Neuronal stem cell (in vitro differentiated cells): Measurements from ENCODE around the gene PRDX1.

Experiments
- DNase-seq: peaks from one replicate; pipeline ENCODE4 v3.0.0-alpha.2; 2013; ENCODE audit warnings: low spot score
- H2AFZ ChIP-seq: one replicate; pipeline ENCODE4 v1.6.1; 2013; ENCODE audit warnings: mild to moderate bottlenecking, low read length, inconsistent platforms
- H2AK5ac ChIP-seq: 2 replicates; pipeline ENCODE4 v1.6.1; 2013; ENCODE audit warnings: low read depth, mild to moderate bottlenecking, inconsistent platforms, low read length, moderate library complexity, mixed read lengths
- H2BK120ac ChIP-seq: 2 replicates; pipeline ENCODE4 v1.6.1; 2013; ENCODE audit warnings: low read depth, mild to moderate bottlenecking, inconsistent platforms, low read length, moderate library complexity, mixed read lengths
- H2BK12ac ChIP-seq: one replicate; pipeline ENCODE4 v1.6.1; 2013; ENCODE audit warnings: low read length, inconsistent platforms
- H2BK15ac ChIP-seq: 2 replicates; pipeline ENCODE4 v1.6.1; 2013; ENCODE audit warnings: mild to moderate bottlenecking, low read length, inconsistent platforms, mixed read lengths
- H2BK5ac ChIP-seq: one replicate; pipeline ENCODE4 v1.6.1; 2013; ENCODE audit warnings: inconsistent platforms, mild to moderate bottlenecking, low read length, moderate library complexity
- H3K14ac ChIP-seq: one replicate; pipeline ENCODE4 v1.6.1; 2013; ENCODE audit warnings: low read length, inconsistent platforms
- H3K18ac ChIP-seq: 2 replicates; pipeline ENCODE4 v1.6.1; 2013; ENCODE audit warnings: low read length, inconsistent platforms
- H3K23ac ChIP-seq: 2 replicates; pipeline ENCODE4 v1.6.1; 2013; ENCODE audit warnings: low read depth, mild to moderate bottlenecking, mixed read lengths, low read length, inconsistent platforms; ENCODE audit not compliant: poor library complexity
- H3K27ac ChIP-seq: replicated peaks from 3 replicates; pipeline ENCODE4 v1.5.1; 2013; ENCODE audit warnings: low read length, inconsistent platforms
- H3K27me3 ChIP-seq, 3 experiments: 2 replicates each; pipeline ENCODE4 v1.6.1; 2013; ENCODE audit warnings: low read length in 3 of 3, mild to moderate bottlenecking in 2 of 3, inconsistent platforms in 1 of 3, low read depth in 1 of 3, mixed read lengths in 1 of 3, moderate library complexity in 1 of 3; ENCODE audit not compliant: control insufficient read depth in 3 of 3, insufficient read depth in 3 of 3
- H3K36me3 ChIP-seq, 2 donors: replicated peaks in 1 of 2; 2 replicates each; pipeline ENCODE4 v1.6.1; 2013; ENCODE audit warnings: low read length in 2 of 2; ENCODE audit not compliant: control insufficient read depth in 2 of 2, insufficient read depth in 2 of 2
- H3K4ac ChIP-seq: 2 replicates; pipeline ENCODE4 v1.6.1; 2013; ENCODE audit warnings: inconsistent platforms, mild to moderate bottlenecking, low read length, moderate library complexity
- H3K4me1 ChIP-seq, 2 donors: 1 replicate in 1 of 2; 2 replicates in 1 of 2; pipeline ENCODE4 v1.6.1; 2013; ENCODE audit warnings: low read length in 2 of 2, low read depth in 1 of 2; ENCODE audit not compliant: control insufficient read depth in 2 of 2, insufficient read depth in 1 of 2
- H3K4me2 ChIP-seq: one replicate; pipeline ENCODE4 v1.6.1; 2013; ENCODE audit warnings: mild to moderate bottlenecking, low read length, inconsistent platforms; ENCODE audit not compliant: insufficient read depth, poor library complexity, severe bottlenecking
- H3K4me3 ChIP-seq, 2 donors: 2 replicates each; pipeline ENCODE4 v1.5.1; 2013; ENCODE audit warnings: low read length in 2 of 2, mild to moderate bottlenecking in 2 of 2, inconsistent platforms in 1 of 2, moderate library complexity in 1 of 2
- H3K79me1 ChIP-seq: one replicate; pipeline ENCODE4 v1.6.1; 2013; ENCODE audit warnings: low read depth, mild to moderate bottlenecking, inconsistent platforms, low read length, moderate library complexity
- H3K9ac ChIP-seq: one replicate; pipeline ENCODE4 v1.6.1; 2013; ENCODE audit warnings: mild to moderate bottlenecking, low read depth, low read length, inconsistent platforms; ENCODE audit not compliant: poor library complexity
- H3K9me3 ChIP-seq, 2 donors: replicated peaks in 1 of 2; 2 replicates each; pipeline versions ENCODE3 to v1.6.1; 2013; ENCODE audit warnings: low read length in 2 of 2, mild to moderate bottlenecking in 2 of 2, inconsistent platforms in 1 of 2, low read depth in 1 of 2, mixed read lengths in 1 of 2, moderate library complexity in 1 of 2; ENCODE audit not compliant: control insufficient read depth in 2 of 2, insufficient read depth in 1 of 2
- H4K8ac ChIP-seq: one replicate; pipeline ENCODE4 v1.6.1; 2013; ENCODE audit warnings: low read depth, mild to moderate bottlenecking, inconsistent platforms, low read length, moderate library complexity
- H4K91ac ChIP-seq: one replicate; pipeline ENCODE4 v1.6.1; 2013; ENCODE audit warnings: low read length, low read depth, mild to moderate bottlenecking, inconsistent platforms; ENCODE audit not compliant: poor library complexity
- WGBS, 2 donors: extraction: QIAGEN DNeasy Blood & Tissue Kit; methylation state at CpG; one replicate each; pipeline ENCODE4 v1.1.7; 2013; ENCODE audit warnings: missing lambda C conversion rate in 2 of 2, mixed read lengths in 1 of 2; ENCODE audit not compliant: insufficient read length in 2 of 2, insufficient replicate concordance in 1 of 2; ENCODE audit errors: extremely low coverage in 2 of 2; 5-methylcytosine and 5-hydroxymethylcytosine counted together

Gene PRDX1

GRCh38 chr1:45488666-45489377 is 32.9 kb downstream of the PRDX1 start:
- no peak overlapping the region for H2AFZ ChIP-seq

GRCh38 chr1:45485949-45486348 is 35.7 kb downstream of the PRDX1 start:
- Histone ChIP-seq H2AFZ (no peak overlapping the region), H3K27me3 (peaks cover 0 to 39% (median 11%) of the 10 kb centered on the region in 3 experiments), H2BK5ac (no peak overlapping the region), H3K9me3 (no peaks in the 10 kb centered on the region), H3K4me3 (no peak overlapping the region), H2BK12ac (no peak overlapping the region), H3K4me2 (no peak overlapping the region), H3K36me3 (no peaks in the 10 kb centered on the region), H3K14ac (no peak overlapping the region), H3K27ac (no peak overlapping the region), H3K79me1 (no peaks in the 10 kb centered on the region), H2BK120ac (no peak overlapping the region), H2AK5ac (no peak overlapping the region), H3K4me1 (peaks cover 0 to 7% of the 10 kb centered on the region in 2 donors), H3K4ac (no peak overlapping the region), H2BK15ac (no peak overlapping the region), H4K91ac (no peak overlapping the region), H3K9ac (no peak overlapping the region), H3K18ac (no peak overlapping the region), H4K8ac (no peak overlapping the region), H3K23ac (no peak overlapping the region)
- DNase-seq = no peak

More at GRCh38 chr1:45488666-45489377, 32.9 kb downstream of the PRDX1 start:
- Histone ChIP-seq H3K14ac (no peak overlapping the region), H3K4me2 (no peak overlapping the region), H3K9ac (no peak overlapping the region), H3K4ac (no peak overlapping the region), H3K9me3 (no peaks in the 10 kb centered on the region), H2BK5ac (no peak overlapping the region), H4K8ac (no peak overlapping the region), H3K27ac (no peak overlapping the region), H3K27me3 (peaks cover 0 to 50% (median 11%) of the 10 kb centered on the region in 3 experiments), H3K36me3 (no peaks in the 10 kb centered on the region), H3K4me3 (no peak overlapping the region), H3K79me1 (no peaks in the 10 kb centered on the region), H3K18ac (no peak overlapping the region), H2BK15ac (no peak overlapping the region), H2BK12ac (no peak overlapping the region), H3K23ac (no peak overlapping the region), H4K91ac (no peak overlapping the region), H2BK120ac (no peak overlapping the region), H3K4me1 (peaks cover 0 to 7% of the 10 kb centered on the region in 2 donors), H2AK5ac (no peak overlapping the region)
- no CpG with 5 or more reads among the region's 10 CpGs for WGBS, 2 donors
- DNase-seq = no peak

- no peak overlapping the region for H2AK5ac ChIP-seq
- H3K36me3 ChIP-seq = no peaks in the 10 kb centered on the region
- H2BK15ac ChIP-seq = no peak overlapping the region
- H2BK120ac ChIP-seq = no peak overlapping the region
- H2AFZ ChIP-seq = no peak overlapping the region
- no peak overlapping the region for H3K14ac ChIP-seq
- H3K4ac ChIP-seq = no peak overlapping the region
- H3K27me3 ChIP-seq = no peaks in the 10 kb centered on the region
- no peak overlapping the region for H3K4me2 ChIP-seq
- no peak overlapping the region for H2BK12ac ChIP-seq
- H4K8ac ChIP-seq = no peak overlapping the region
- H3K23ac ChIP-seq = no peak overlapping the region
- no peak overlapping the region for H3K4me3 ChIP-seq
- H3K9ac ChIP-seq = no peak overlapping the region
- no peak for DNase-seq
- 100% methylated on average over 1 of the region's 5 CpGs; no CpG with 5 or more reads in 1 of the 2 donors for WGBS, 2 donors
- H3K4me1 ChIP-seq = no peaks in the 10 kb centered on the region
- no peak overlapping the region for H3K27ac ChIP-seq
- no peaks in the 10 kb centered on the region for H3K9me3 ChIP-seq
- H3K79me1 ChIP-seq = no peaks in the 10 kb centered on the region
- no peak overlapping the region for H2BK5ac ChIP-seq
- no peak overlapping the region for H3K18ac ChIP-seq
- H4K91ac ChIP-seq = no peak overlapping the region
Observed at GRCh38 chr1:45479039-45479748, 42.5 kb downstream of the PRDX1 start.

- H3K4me2 ChIP-seq = no peak overlapping the region
- WGBS, 2 donors = no CpG with 5 or more reads among the region's 4 CpGs
- no peak overlapping the region for H2BK12ac ChIP-seq
- no peak overlapping the region for H3K27ac ChIP-seq
- H2BK120ac ChIP-seq = no peak overlapping the region
- H3K36me3 ChIP-seq = no peaks in the 10 kb centered on the region
- no peak overlapping the region for H4K8ac ChIP-seq
- no peak overlapping the region for H2AK5ac ChIP-seq
- H3K79me1 ChIP-seq = no peaks in the 10 kb centered on the region
- no peak overlapping the region for H2BK15ac ChIP-seq
- H3K9me3 ChIP-seq = no peaks in the 10 kb centered on the region
- no peak overlapping the region for H4K91ac ChIP-seq
- no peak overlapping the region for H2AFZ ChIP-seq
- no peak overlapping the region for H3K18ac ChIP-seq
- H3K4me3 ChIP-seq = no peak overlapping the region
- H3K14ac ChIP-seq = no peak overlapping the region
- H2BK5ac ChIP-seq = no peak overlapping the region
- no peak overlapping the region for H3K23ac ChIP-seq
- H3K27me3 ChIP-seq = no peaks in the 10 kb centered on the region
- H3K4ac ChIP-seq = no peak overlapping the region
- H3K4me1 ChIP-seq = no peaks in the 10 kb centered on the region
- no peak overlapping the region for H3K9ac ChIP-seq
- no peak for DNase-seq
Observed at GRCh38 chr1:45478121-45478814, 43.4 kb downstream of the PRDX1 start.
